Ishikawa (cell line): ENCODE measurements around the gene STIMATE.

Source experiments
- CREB1 ChIP-seq: IDR thresholded peaks from 2 replicates; pipeline ENCODE4 v1.6.1; 2012; ENCODE audit warnings: low read depth
- EGR1 ChIP-seq: IDR thresholded peaks from 2 replicates; pipeline ENCODE4 v1.6.1; 2012
- EP300 ChIP-seq: IDR thresholded peaks from 2 replicates; pipeline ENCODE4 v1.6.1; 2012; ENCODE audit warnings: borderline replicate concordance
- NFIC ChIP-seq: IDR thresholded peaks from 2 replicates; pipeline ENCODE4 v1.6.1; 2012
- RAD21 ChIP-seq: IDR thresholded peaks from 2 replicates; pipeline ENCODE4 v1.6.1; 2012; ENCODE audit warnings: low read depth
- TAF1 ChIP-seq: IDR thresholded peaks from 2 replicates; pipeline ENCODE4 v1.6.1; 2012; ENCODE audit warnings: low read depth, mild to moderate bottlenecking
- TCF12 ChIP-seq: IDR thresholded peaks from 2 replicates; pipeline ENCODE4 v1.6.1; 2012; ENCODE audit warnings: low read depth
- TEAD4 ChIP-seq: IDR thresholded peaks from 2 replicates; pipeline ENCODE4 v1.6.1; 2012
- YY1 ChIP-seq: IDR thresholded peaks from 2 replicates; pipeline ENCODE4 v1.6.1; 2012; ENCODE audit warnings: low read depth
- TF ChIP-seq, protein P1 (sequence below): IDR thresholded peaks from 2 replicates; pipeline ENCODE4 v1.6.1; 2012
- TF ChIP-seq, protein P2 (sequence below): IDR thresholded peaks from 2 replicates; pipeline ENCODE4 v1.6.1; 2012; ENCODE audit warnings: low read depth, mild to moderate bottlenecking
- TF ChIP-seq, protein P3 (sequence below): IDR thresholded peaks from 2 replicates; pipeline ENCODE4 v1.6.1; 2012

DNA sequence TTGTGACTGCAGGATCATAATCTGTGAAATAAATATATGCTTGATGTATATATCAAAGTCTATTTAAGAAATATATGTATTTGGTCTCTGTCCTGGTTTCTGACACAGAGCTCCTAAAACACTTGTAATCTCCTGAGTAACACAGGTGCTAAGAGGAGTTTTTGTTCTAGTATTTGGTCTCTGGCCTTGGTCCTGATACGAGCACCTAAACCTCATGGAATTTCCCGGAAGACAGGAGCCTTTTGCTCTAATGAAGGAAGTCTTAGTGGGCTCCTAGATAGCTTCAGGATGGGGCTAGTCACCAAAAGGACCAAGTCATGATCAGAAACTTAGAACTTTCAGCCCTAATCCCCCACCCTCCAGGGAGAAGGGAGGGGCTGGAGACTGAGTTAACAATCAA lies 43.3 kb downstream of the STIMATE start:
- TF ChIP-seq TCF12, result no peak
- TF ChIP-seq, protein P1, sequence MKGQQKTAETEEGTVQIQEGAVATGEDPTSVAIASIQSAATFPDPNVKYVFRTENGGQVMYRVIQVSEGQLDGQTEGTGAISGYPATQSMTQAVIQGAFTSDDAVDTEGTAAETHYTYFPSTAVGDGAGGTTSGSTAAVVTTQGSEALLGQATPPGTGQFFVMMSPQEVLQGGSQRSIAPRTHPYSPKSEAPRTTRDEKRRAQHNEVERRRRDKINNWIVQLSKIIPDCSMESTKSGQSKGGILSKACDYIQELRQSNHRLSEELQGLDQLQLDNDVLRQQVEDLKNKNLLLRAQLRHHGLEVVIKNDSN, result no peak
- no peak for TF ChIP-seq CREB1
- no peak for TF ChIP-seq YY1
- TF ChIP-seq EGR1, result no peak
- TF ChIP-seq EP300, result no peak
- TF ChIP-seq, protein P2, sequence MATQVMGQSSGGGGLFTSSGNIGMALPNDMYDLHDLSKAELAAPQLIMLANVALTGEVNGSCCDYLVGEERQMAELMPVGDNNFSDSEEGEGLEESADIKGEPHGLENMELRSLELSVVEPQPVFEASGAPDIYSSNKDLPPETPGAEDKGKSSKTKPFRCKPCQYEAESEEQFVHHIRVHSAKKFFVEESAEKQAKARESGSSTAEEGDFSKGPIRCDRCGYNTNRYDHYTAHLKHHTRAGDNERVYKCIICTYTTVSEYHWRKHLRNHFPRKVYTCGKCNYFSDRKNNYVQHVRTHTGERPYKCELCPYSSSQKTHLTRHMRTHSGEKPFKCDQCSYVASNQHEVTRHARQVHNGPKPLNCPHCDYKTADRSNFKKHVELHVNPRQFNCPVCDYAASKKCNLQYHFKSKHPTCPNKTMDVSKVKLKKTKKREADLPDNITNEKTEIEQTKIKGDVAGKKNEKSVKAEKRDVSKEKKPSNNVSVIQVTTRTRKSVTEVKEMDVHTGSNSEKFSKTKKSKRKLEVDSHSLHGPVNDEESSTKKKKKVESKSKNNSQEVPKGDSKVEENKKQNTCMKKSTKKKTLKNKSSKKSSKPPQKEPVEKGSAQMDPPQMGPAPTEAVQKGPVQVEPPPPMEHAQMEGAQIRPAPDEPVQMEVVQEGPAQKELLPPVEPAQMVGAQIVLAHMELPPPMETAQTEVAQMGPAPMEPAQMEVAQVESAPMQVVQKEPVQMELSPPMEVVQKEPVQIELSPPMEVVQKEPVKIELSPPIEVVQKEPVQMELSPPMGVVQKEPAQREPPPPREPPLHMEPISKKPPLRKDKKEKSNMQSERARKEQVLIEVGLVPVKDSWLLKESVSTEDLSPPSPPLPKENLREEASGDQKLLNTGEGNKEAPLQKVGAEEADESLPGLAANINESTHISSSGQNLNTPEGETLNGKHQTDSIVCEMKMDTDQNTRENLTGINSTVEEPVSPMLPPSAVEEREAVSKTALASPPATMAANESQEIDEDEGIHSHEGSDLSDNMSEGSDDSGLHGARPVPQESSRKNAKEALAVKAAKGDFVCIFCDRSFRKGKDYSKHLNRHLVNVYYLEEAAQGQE, result peak; percentile 83
- TF ChIP-seq TAF1, result no peak
- TF ChIP-seq RAD21, result no peak
- TF ChIP-seq, protein P3, sequence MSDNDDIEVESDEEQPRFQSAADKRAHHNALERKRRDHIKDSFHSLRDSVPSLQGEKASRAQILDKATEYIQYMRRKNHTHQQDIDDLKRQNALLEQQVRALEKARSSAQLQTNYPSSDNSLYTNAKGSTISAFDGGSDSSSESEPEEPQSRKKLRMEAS, result no peak
- no peak for TF ChIP-seq TEAD4
- no peak for TF ChIP-seq NFIC
